ENCODE results near the gene SUMO1. TPM values are rescaled to one million over a fixed set of nuclear protein-coding genes. Genes with fewer than 3 reads are reported as not detected.

Gene SUMO1
- total and polyA plus RNA-seq, 9 of the 15 experiments (the other 6 are each of a cell fraction or from before 2014, with no cell fraction given), result 63.7 to 292 (median 92.0) TPM

DNA sequence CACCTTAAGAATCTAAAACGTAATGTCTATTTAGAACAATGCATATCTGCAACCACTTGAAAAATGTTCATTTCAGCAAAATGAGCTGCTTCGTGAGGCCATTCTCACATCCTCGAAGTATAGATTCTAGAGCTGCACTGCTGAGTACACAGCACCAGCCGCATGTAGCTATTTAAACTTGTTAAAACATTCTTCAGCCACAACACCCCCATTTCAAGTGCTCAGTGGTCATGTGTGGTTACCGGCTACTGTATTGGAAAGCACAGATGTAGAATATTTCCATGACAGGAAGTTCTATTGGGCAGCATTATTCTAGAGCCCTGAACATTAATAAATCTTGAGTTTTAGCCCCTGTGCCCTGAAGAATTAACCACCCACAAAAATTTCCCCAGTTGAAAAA lies 35.0 kb downstream of the SUMO1 start:
- H3K9me1 ChIP-seq (ENCODE audit: control insufficient read depth, insufficient read depth, low read length), result no peaks in the 10 kb centered on the region
- H3K4me1 ChIP-seq (replicated peaks in 1 of 2; ENCODE audit: control insufficient read depth in 2 of 2, insufficient read depth in 2 of 2, low read length in 2 of 2), result no peaks in the 10 kb centered on the region
- FAIRE-seq, result no peak
- WGBS (ENCODE audit: insufficient coverage, low coverage, missing lambda C conversion rate), result 87% methylated on average over 5 of the region's 5 CpGs
- H3K4me3 ChIP-seq, result no peak overlapping the region
- POLR2A ChIA-PET, result no interaction called here
- no peak overlapping the region for H3K9ac ChIP-seq (ENCODE audit: insufficient read depth in 1 of 2, low read depth in 2 of 2, low read length in 2 of 2)
- H3K9me3 ChIP-seq (replicated peaks; ENCODE audit: control insufficient read depth, insufficient read depth, low read depth, low read length), result no peaks in the 10 kb centered on the region
- CTCF ChIA-PET (ENCODE audit: low intra/inter-chr PET ratio), result no interaction called here
- BruUV-seq (replicated peaks), result no TSS peak
- H3K36me3 ChIP-seq (ENCODE audit: control insufficient read depth, insufficient read depth, low read length), result peaks cover 9% of the 10 kb centered on the region; the same call in 2 of the 3 replicates
- intact Hi-C loops (cut with micrococcal nuclease), result no loop called here
- no peak for ATAC-seq
- H3K4me2 ChIP-seq (ENCODE audit: insufficient read depth, low read length), result no peak overlapping the region
- H4K20me1 ChIP-seq (replicated peaks; ENCODE audit: control insufficient read depth, insufficient read depth, low read length), result no peaks in the 10 kb centered on the region
- H3K79me2 ChIP-seq (ENCODE audit: control insufficient read depth, insufficient read depth, low read length), result no peaks in the 10 kb centered on the region
- H2AFZ ChIP-seq (ENCODE audit: low read depth, low read length), result no peak overlapping the region
- TF ChIP-seq RBM17 (IDR thresholded peaks at IDR 0.05; ENCODE audit: borderline replicate concordance, low read depth, low read length) (no peak), ILF3 (IDR thresholded peaks at IDR 0.05; ENCODE audit: borderline replicate concordance) (no peak), ADNP (tag; IDR thresholded peaks at IDR 0.05) (no peak), GTF2E2 (tag; IDR thresholded peaks at IDR 0.05) (no peak), ZNF830 (CRISPR knock-in tag; IDR thresholded peaks at IDR 0.05) (no peak), KDM1A (IDR thresholded peaks at IDR 0.05) (no peak), ZBTB9 (CRISPR knock-in tag; IDR thresholded peaks at IDR 0.05) (no peak), LCOR (CRISPR knock-in tag; IDR thresholded peaks at IDR 0.05) (no peak), PML (IDR thresholded peaks at IDR 0.05; ENCODE audit: low read length) (no peak), ZSCAN32 (CRISPR knock-in tag; IDR thresholded peaks at IDR 0.05) (no peak), CAMTA2 (CRISPR knock-in tag; conservative IDR thresholded peaks at IDR 0.05) (no peak), KAT2B (IDR thresholded peaks at IDR 0.05; ENCODE audit: low read depth, low read length) (no peak), HIVEP1 (CRISPR knock-in tag; IDR thresholded peaks at IDR 0.05) (no peak)
- TF ChIP-seq, protein P1, sequence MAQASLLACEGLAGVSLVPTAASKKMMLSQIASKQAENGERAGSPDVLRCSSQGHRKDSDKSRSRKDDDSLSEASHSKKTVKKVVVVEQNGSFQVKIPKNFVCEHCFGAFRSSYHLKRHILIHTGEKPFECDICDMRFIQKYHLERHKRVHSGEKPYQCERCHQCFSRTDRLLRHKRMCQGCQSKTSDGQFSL (CRISPR knock-in tag; IDR thresholded peaks at IDR 0.05), result no peak
- TF ChIP-seq, protein P1 (tag; IDR thresholded peaks at IDR 0.05), result no peak
- TF ChIP-seq, protein P2, sequence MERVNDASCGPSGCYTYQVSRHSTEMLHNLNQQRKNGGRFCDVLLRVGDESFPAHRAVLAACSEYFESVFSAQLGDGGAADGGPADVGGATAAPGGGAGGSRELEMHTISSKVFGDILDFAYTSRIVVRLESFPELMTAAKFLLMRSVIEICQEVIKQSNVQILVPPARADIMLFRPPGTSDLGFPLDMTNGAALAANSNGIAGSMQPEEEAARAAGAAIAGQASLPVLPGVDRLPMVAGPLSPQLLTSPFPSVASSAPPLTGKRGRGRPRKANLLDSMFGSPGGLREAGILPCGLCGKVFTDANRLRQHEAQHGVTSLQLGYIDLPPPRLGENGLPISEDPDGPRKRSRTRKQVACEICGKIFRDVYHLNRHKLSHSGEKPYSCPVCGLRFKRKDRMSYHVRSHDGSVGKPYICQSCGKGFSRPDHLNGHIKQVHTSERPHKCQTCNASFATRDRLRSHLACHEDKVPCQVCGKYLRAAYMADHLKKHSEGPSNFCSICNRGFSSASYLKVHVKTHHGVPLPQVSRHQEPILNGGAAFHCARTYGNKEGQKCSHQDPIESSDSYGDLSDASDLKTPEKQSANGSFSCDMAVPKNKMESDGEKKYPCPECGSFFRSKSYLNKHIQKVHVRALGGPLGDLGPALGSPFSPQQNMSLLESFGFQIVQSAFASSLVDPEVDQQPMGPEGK (CRISPR knock-in tag; IDR thresholded peaks at IDR 0.05; ENCODE audit: borderline replicate concordance), result no peak
- no peaks in the 10 kb centered on the region for H3K27me3 ChIP-seq (ENCODE audit: control insufficient read depth in 2 of 2, insufficient read depth in 2 of 2, low read length in 2 of 2)
- in situ Hi-C loops (cut with MboI), result no loop called here
- DNase-seq (ENCODE audit: extremely low read depth in 1 of 4, low spot score in 3 of 4), result no peak
- H3K27ac ChIP-seq (ENCODE audit: extremely low read depth, low read depth, low read length), result no peak overlapping the region

All from K562 (cell line).